GM21723 (cell line): ENCODE measurements around the gene ASNSD1.
"Not testable (repeated sequence)": the region's sequence is repeated elsewhere in the genome, so short reads cannot be mapped to it uniquely, and the experiment has no call there.

ENCODE experiments used
- ATAC-seq: cut with Tn5 transposase; IDR thresholded peaks from one replicate; pipeline ENCODE4 v1.9.1; 2021; ENCODE audit warnings: mild to moderate bottlenecking, moderate library complexity; ENCODE audit not compliant: unreplicated experiment

The ASNSD1 gene

DNA sequence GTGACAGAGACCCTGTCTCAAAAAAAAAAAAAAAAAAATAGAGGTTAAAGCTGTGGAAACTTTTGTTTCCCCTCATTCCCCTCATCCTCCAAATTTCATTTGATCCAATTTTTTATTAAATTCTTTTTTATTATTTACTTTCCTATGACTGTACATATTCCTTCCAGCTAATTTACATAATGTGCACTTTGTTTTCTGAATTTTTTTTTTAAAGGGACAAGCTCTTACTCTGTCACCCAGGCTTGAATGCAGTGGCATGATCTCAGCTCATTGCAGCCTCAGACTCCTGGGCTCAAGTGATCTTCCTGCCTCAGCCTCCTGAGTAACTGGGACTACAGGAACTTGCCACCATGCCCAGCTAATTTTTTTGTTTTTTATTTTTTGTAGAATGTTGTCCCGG, 23.6 kb downstream of the ASNSD1 start:
- no peak for ATAC-seq

DNA sequence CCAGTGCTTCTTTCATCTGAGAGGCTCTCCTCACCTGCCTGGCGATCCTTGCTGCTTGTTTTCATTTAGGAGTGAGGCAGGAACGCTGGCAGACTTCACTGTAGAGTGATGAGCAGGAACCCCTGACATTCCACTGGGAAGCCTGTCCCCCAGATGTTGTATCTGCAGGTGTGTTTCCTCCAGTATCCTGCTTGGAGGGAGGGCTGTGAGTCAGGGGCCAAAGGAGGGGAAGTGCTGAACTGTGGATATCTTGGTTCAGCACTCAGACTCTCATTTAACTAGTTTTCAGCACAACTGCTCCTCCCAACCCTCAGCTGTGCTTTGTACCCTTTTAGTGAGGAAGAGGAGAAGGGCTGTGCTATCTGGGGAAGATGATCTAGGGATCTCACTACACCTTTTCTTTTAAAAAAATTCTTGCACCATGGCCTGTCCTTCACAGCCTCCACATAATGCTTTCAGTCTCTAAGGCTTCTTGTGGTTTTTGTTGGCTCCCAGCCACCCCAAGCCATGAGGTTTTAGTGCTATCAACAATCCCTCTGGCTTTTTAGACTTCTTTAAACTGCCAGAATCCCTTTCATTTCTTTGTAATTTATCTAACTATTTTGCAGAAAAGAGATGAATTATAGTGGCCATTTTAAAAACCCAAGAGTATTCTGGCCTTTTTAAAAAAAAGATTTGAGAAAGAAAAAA, 24.4 kb downstream of the ASNSD1 start:
- peak; percentile 55 for ATAC-seq

DNA sequence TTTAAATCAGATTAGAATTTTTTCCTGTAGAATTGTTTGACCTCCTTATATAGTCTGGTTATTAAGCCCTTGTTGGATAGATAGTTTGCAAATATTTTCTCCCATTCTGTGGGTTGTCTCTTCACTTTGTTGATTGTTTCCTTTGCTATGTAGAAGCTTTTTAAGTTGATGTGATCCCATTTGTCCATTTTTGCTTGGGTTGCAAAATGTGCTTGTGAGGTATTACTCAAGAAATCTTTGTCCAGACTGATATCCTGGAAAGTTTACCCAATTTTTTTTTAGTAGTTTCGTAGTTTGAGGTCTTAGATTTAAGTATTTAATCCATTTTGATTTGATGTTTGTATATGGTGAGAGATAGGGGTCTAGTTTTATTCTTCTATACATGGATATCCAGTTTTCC, 26.5 kb downstream of the ASNSD1 start:
- not testable (repeated sequence) for ATAC-seq

DNA sequence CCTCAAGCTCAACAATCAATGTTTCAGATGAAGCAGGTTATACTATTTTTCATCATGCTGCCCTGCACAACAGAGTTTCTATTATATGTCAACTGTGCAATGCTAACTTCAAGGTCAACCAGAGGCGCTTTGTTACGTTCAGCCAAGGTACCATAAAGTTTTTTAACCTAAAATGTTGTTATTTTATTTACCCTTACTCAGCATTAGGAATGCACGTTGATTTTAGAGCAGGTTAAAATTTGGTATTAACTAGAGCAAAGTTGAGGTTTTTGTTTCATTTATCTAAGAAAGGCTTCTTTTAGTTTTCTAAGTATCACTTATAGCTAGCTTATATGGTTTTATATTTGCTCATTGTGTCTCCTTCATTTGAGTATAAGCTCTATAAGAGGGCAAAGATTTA, 35.0 kb downstream of the ASNSD1 start:
- ATAC-seq: no peak

DNA sequence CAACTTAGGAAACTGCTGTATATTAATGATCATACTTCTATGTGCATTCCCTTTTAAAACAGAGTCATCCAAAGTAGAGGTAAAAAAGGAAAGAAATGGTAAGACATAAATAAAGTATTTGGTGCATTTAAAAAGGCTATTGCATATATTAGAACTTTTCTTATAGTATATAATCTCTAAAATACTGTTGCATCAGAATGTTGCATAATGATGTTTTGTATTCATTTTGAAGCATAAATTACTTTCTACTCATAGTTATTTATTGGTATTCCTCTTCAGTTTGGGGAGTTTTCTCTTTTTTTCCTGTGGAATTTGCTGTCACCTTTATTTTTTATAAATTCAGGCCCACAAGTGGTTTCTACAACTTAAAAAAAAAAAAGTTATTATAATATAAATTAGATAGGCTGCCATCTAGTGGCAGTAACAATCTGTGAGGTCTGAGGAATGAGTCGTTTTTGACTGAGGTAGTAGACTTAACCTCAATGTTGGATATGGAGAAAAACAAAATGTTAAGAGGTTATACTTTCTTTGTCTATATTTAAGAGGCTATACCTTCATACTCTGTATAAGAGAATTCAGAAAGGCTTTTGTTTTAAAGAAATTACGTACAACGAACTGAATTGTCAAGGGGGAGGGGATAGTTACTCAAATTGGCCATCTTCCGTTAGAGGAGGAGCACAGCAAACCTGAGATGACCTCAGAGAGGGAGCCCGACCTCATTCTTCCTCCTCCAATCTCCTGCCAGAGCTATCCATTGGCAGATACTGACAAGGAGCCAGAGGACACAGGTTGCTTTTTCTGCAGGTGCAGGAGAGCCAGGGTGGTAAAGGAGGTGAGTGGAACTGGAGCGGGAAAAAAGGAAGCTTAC, 37.0 kb downstream of the ASNSD1 start:
- no peak for ATAC-seq

DNA sequence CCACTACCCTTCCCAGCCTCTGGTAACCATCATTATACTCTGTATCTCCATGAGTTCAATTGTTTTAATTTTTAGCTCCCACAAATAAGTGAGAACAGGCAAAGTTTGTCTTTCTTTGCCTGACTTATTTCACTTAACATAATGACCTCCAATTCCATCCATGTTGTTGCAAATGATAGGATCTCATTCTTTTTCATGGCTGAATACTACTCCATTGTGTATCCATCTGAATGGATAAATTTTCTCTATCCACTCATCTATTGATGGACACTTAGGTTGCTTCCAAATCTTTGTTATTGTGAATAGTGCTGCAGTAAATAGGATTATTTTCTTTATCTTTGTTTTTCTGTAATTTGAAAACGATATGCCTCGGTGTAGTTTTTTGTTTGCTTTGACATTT, 39.4 kb downstream of the ASNSD1 start:
- no peak for ATAC-seq

DNA sequence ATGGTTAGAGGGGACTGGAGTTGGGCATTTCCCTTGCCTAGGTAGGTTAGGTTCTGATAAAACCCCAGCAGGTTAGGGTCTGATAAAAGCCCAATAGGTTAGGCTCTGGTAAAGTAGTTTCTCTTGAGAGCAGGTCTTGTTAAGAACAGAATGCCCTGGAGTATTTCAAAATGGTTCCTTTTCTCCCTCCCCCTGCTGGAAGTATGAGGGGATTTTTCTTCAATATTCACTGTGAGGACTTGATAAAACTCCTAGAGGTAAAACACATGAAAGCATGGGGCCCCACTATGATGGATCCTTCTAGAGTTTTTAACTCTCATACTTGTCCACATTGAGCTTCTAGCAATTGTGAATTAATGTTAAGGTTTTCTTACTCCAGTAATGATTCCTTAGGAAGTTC, 40.8 kb downstream of the ASNSD1 start:
- ATAC-seq: no peak

DNA sequence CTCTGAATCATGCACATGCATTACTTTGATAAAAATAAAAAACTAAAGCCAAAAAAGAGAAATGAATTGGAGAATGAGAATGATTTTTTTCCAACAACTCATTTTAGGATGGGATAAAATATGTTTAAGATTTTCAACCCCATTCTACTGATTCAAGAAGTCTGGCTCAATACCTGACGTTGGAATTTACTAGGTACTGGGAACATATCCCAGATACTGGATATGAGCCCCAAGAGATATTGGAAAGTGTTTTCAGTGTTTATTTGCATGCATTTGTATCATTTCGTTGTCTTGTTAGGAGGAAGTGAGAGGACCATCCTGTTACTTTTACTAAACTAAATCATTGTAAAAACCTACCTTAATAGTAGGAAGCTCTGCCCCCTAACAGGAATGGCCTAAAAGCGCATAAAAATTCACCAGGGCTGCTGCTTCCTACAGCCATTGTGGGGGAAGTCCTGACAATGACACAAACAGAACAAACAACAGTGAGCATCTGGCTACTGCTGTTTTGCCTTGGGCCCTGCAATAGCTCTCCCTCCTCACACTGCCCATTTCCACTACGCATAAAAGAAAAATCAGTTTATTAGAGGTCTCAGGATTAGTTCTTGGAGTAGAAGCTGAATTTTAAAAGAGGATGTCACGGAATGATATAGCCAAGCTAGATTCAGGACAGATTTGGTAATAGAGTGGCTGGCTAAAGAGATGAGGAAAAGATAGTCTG, 48.4 kb downstream of the ASNSD1 start:
- ATAC-seq: no peak

DNA sequence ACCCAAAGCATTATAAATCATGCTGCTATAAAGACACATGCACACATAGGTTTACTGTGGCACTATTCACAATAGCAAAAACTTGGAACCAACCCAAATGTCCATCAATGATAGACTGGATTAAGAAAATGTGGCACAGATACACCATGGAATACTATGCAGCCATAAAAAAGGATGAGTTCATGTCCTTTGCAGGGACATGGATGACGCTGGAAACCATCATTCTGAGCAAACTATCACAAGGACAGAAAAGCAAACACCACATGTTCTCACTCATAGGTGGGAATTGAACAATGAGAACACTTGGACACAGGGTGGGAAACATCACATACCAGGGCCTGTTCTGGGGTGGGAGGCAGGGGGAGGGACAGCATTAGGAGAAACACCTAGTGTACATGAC, 56.3 kb downstream of the ASNSD1 start:
- ATAC-seq: not testable (repeated sequence)

DNA sequence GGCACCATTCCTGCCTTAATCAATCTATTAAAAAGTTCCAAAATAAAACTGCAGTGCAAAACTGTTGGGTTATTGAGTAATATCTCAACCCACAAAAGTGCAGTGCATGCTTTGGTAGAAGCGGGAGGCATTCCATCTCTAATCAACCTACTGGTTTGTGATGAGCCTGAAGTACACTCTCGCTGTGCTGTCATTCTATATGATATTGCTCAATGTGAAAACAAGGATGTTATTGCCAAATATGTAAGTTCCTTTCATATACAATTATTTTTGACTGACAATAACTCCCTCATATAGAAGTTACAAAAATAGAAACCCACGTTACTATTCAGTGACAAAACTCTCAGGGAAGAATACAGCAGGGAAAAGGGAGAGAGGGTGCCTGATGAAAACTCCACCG, 58.3 kb downstream of the ASNSD1 start:
- ATAC-seq: no peak
